ENCODE results near the gene ABCB6. TPM values are rescaled to one million over a fixed set of nuclear protein-coding genes. Genes with fewer than 3 reads are reported as not detected.

Gene ABCB6
- total RNA-seq, 1 donor from 2014 or later, result 23.8 TPM

GRCh38 chr2:219214786-219215185 is 4.0 kb downstream of the ABCB6 start:
- TF ChIP-seq POLR2A (IDR thresholded peaks at IDR 0.05) (no peak), POLR2AphosphoS5 (IDR thresholded peaks at IDR 0.05; ENCODE audit: insufficient read depth in 1 of 2, low read depth in 1 of 2) (no peak), CTCF (IDR thresholded peaks at IDR 0.05) (no peak)
- intact Hi-C loops (cut with DNase I), result no loop called here
- DNase-seq (ENCODE audit: extremely low spot score in 2 of 2), result no peak
- H3K9me3 ChIP-seq, result no peaks in the 10 kb centered on the region
- H3K27me3 ChIP-seq, result no peaks in the 10 kb centered on the region
- no peak overlapping the region for H3K4me3 ChIP-seq
- H3K27ac ChIP-seq, result no peak overlapping the region
- peaks cover 0 to 47% of the 10 kb centered on the region in 2 donors for H3K36me3 ChIP-seq
- peaks cover 36% of the 10 kb centered on the region for H3K4me1 ChIP-seq

- H3K4me3 ChIP-seq, result no peak overlapping the region
- intact Hi-C loops (cut with DNase I), result no loop called here
- H3K9me3 ChIP-seq, result no peaks in the 10 kb centered on the region
- no peak for DNase-seq (ENCODE audit: extremely low spot score in 2 of 2)
- H3K27ac ChIP-seq, result no peak overlapping the region
- H3K36me3 ChIP-seq, result peaks cover 0 to 50% of the 10 kb centered on the region in 2 donors
- H3K27me3 ChIP-seq, result no peaks in the 10 kb centered on the region
- H3K4me1 ChIP-seq, result peaks cover 30% of the 10 kb centered on the region
- TF ChIP-seq CTCF (IDR thresholded peaks at IDR 0.05) (no peak), POLR2A (IDR thresholded peaks at IDR 0.05) (no peak), POLR2AphosphoS5 (IDR thresholded peaks at IDR 0.05; ENCODE audit: insufficient read depth in 1 of 2, low read depth in 1 of 2) (no peak)
Observed at GRCh38 chr2:219214141-219214540, 4.6 kb downstream of the ABCB6 start.

- TF ChIP-seq POLR2A (IDR thresholded peaks at IDR 0.05) (no peak), CTCF (IDR thresholded peaks at IDR 0.05) (no peak), POLR2AphosphoS5 (IDR thresholded peaks at IDR 0.05; ENCODE audit: insufficient read depth in 1 of 2, low read depth in 1 of 2) (no peak)
- peaks cover 0 to 54% of the 10 kb centered on the region in 2 donors for H3K36me3 ChIP-seq
- H3K4me1 ChIP-seq, result peaks cover 28% of the 10 kb centered on the region
- H3K9me3 ChIP-seq, result no peaks in the 10 kb centered on the region
- no peak overlapping the region for H3K4me3 ChIP-seq
- no peak overlapping the region for H3K27ac ChIP-seq
- intact Hi-C loops (cut with DNase I), result no loop called here
- no peaks in the 10 kb centered on the region for H3K27me3 ChIP-seq
- no peak for DNase-seq (ENCODE audit: extremely low spot score in 2 of 2)
Observed at GRCh38 chr2:219213486-219214071, 5.2 kb downstream of the ABCB6 start.

- no peaks in the 10 kb centered on the region for H3K27me3 ChIP-seq
- H3K9me3 ChIP-seq, result no peaks in the 10 kb centered on the region
- H3K36me3 ChIP-seq, result peaks cover 0 to 54% of the 10 kb centered on the region in 2 donors
- intact Hi-C loops (cut with DNase I), result no loop called here
- TF ChIP-seq CTCF (IDR thresholded peaks at IDR 0.05) (no peak), POLR2AphosphoS5 (IDR thresholded peaks at IDR 0.05; ENCODE audit: insufficient read depth in 1 of 2, low read depth in 1 of 2) (no peak), POLR2A (IDR thresholded peaks at IDR 0.05) (no peak)
- peak in 1 of 2 donors; percentile 72 for DNase-seq (ENCODE audit: extremely low spot score in 2 of 2)
- H3K4me3 ChIP-seq, result no peak overlapping the region
- H3K4me1 ChIP-seq, result peaks cover 31% of the 10 kb centered on the region
- no peak overlapping the region for H3K27ac ChIP-seq
Observed at GRCh38 chr2:219213026-219213415, 5.7 kb downstream of the ABCB6 start.

- H3K27me3 ChIP-seq, result no peaks in the 10 kb centered on the region
- no peak overlapping the region for H3K4me3 ChIP-seq
- peak in 1 of 2 donors; percentile 72 for DNase-seq (ENCODE audit: extremely low spot score in 2 of 2)
- no peak overlapping the region for H3K27ac ChIP-seq
- TF ChIP-seq POLR2AphosphoS5 (IDR thresholded peaks at IDR 0.05; ENCODE audit: insufficient read depth in 1 of 2, low read depth in 1 of 2) (no peak), CTCF (IDR thresholded peaks at IDR 0.05) (no peak), POLR2A (IDR thresholded peaks at IDR 0.05) (no peak)
- H3K36me3 ChIP-seq, result peaks cover 0 to 50% of the 10 kb centered on the region in 2 donors
- peaks cover 24% of the 10 kb centered on the region for H3K4me1 ChIP-seq
- H3K9me3 ChIP-seq, result no peaks in the 10 kb centered on the region
- intact Hi-C loops (cut with DNase I), result no loop called here
Observed at GRCh38 chr2:219210886-219211362, 7.8 kb downstream of the ABCB6 start.

Measured in vagina (tissue), 2 donors.